PC-9 (cell line): ENCODE results near the gene ANP32B. TPM values are rescaled to one million over a fixed set of nuclear protein-coding genes. Genes with fewer than 3 reads are reported as not detected.
"Not testable (repeated sequence)": the region's sequence is repeated elsewhere in the genome, so short reads cannot be mapped to it uniquely, and the experiment has no call there.

ENCODE experiments used
- BruUV-seq: library from RNA; stranded (reverse); fragments of 400-500 nt; replicated peaks from 2 replicates; lab custom pipeline; 2021; lab: Mats Ljungman, UMichigan
- CTCF ChIA-PET: fragments of 300-600 bp; sonication (Branson Sonifier 250); formaldehyde crosslinking; loops from one replicate; lab custom pipeline; 2022; ENCODE audit warnings: antibody characterized with exemption; lab: Charles Lee
- POLR2A ChIA-PET: fragments of 300-600 bp; sonication (Branson Sonifier 250); formaldehyde crosslinking; loops from one replicate; lab custom pipeline; 2022; ENCODE audit warnings: antibody characterized with exemption; ENCODE audit not compliant: unreplicated experiment; lab: Charles Lee
- DNase-seq, 2 experiments: peaks; one replicate each; pipeline versions ENCODE4 v3.0.0 to v3.0.0-alpha.2; 2015 to 2022; ENCODE audit warnings: mixed read lengths in 1 of 2
- H2AFZ ChIP-seq: fragments of 200-600 bp; sonication (generic); 2 replicates; pipeline ENCODE4 v1.8.1; 2017; ENCODE audit warnings: antibody characterized with exemption
- H3F3A ChIP-seq: fragments of 200-600 bp; sonication (generic); 2 replicates; pipeline ENCODE4 v1.8.1; 2017; ENCODE audit warnings: antibody characterized with exemption, mild to moderate bottlenecking, low read depth; ENCODE audit not compliant: insufficient read depth
- H3K27ac ChIP-seq: fragments of 200-600 bp; sonication (generic); 2 replicates; pipeline ENCODE4 v1.6.1; 2016; ENCODE audit warnings: mixed run types
- H3K27me3 ChIP-seq: fragments of 200-600 bp; sonication (generic); 2 replicates; pipeline ENCODE4 v1.6.1; 2016; ENCODE audit warnings: low read depth, mixed run types; ENCODE audit not compliant: insufficient read depth
- H3K36me3 ChIP-seq: fragments of 200-600 bp; sonication (generic); 2 replicates; pipeline ENCODE4 v1.6.1; 2016; ENCODE audit warnings: low read depth, mixed run types
- H3K4me1 ChIP-seq: fragments of 200-600 bp; sonication (generic); replicated peaks from 2 replicates; pipeline ENCODE4 v1.6.1; 2016; ENCODE audit warnings: mixed run types; ENCODE audit not compliant: insufficient read depth
- H3K4me2 ChIP-seq: fragments of 200-600 bp; sonication (generic); 2 replicates; pipeline ENCODE4 v1.6.1; 2017; ENCODE audit warnings: mixed run types
- H3K4me3 ChIP-seq: fragments of 200-600 bp; sonication (generic); 2 replicates; pipeline ENCODE4 v1.6.1; 2016; ENCODE audit warnings: mixed run types
- H3K79me2 ChIP-seq: fragments of 200-600 bp; sonication (generic); 2 replicates; pipeline ENCODE4 v1.6.1; 2017; ENCODE audit warnings: low read depth, mixed run types
- H3K9me2 ChIP-seq: fragments of 200-600 bp; sonication (generic); 2 replicates; pipeline ENCODE4 v1.8.1; 2017; ENCODE audit warnings: mild to moderate bottlenecking; ENCODE audit not compliant: insufficient read depth
- H3K9me3 ChIP-seq: fragments of 200-600 bp; sonication (generic); 2 replicates; pipeline ENCODE4 v1.8.1; 2016; ENCODE audit warnings: low read depth; ENCODE audit not compliant: insufficient read depth
- H4K20me1 ChIP-seq: fragments of 200-600 bp; sonication (generic); 2 replicates; pipeline ENCODE4 v1.8.1; 2017; ENCODE audit not compliant: insufficient read depth
- CTCF ChIP-seq: fragments of 200-600 bp; sonication (generic); conservative IDR thresholded peaks from 2 replicates; pipeline ENCODE4 v1.6.1; 2017; ENCODE audit warnings: mixed run types, antibody characterized with exemption, mild to moderate bottlenecking, moderate library complexity
- EZH2 ChIP-seq: fragments of 200-600 bp; sonication (generic); IDR thresholded peaks from 2 replicates; pipeline ENCODE4 v1.8.0; 2017; ENCODE audit warnings: antibody characterized with exemption, low read depth
- intact Hi-C: fragments of 100-400 bp; cut with micrococcal nuclease; formaldehyde crosslinking; loops from one replicate; pipeline ENCODE4 v1.10.0; 2022; ENCODE audit not compliant: unreplicated experiment
- total RNA-seq: library from RNA; stranded (reverse); gene quantifications from 2 replicates; pipeline ENCODE4 v1.2.3, GENCODE V29; 2021

ANP32B gene
- total RNA-seq, 1 experiment from 2014 or later: 280 TPM

- ChIA-PET CTCF (no interaction called here), POLR2A (interaction anchor here (0.6 kb wide), 1 partner anchor 39 kb away, joined by 4 read pairs; no protein-coding TSS in a partner anchor)
Observed at GRCh38 chr9:98017306-98017705, 34.2 kb downstream of the ANP32B start.

GRCh38 chr9:98018347-98018746 lies 35.2 kb downstream of the ANP32B start:
- ChIA-PET CTCF (no interaction called here), POLR2A (no interaction called here)
- H3F3A ChIP-seq: peaks cover 58% of the 10 kb centered on the region

More at GRCh38 chr9:98017306-98017705, 34.2 kb downstream of the ANP32B start:
- H3F3A ChIP-seq: peaks cover 58% of the 10 kb centered on the region
- peaks cover 31% of the 10 kb centered on the region for H3K36me3 ChIP-seq
- no peak for DNase-seq
- no peak overlapping the region for H3K4me3 ChIP-seq
- H3K4me2 ChIP-seq: no peak overlapping the region
- no peaks in the 10 kb centered on the region for H3K9me3 ChIP-seq
- no peak overlapping the region for H3K27ac ChIP-seq
- no peak for TF ChIP-seq CTCF
- no peak for TF ChIP-seq EZH2
- H2AFZ ChIP-seq: no peak overlapping the region
- peaks cover 12% of the 10 kb centered on the region; the same call in 1 of the 2 replicates for H4K20me1 ChIP-seq
- H3K9me2 ChIP-seq: no peaks in the 10 kb centered on the region
- BruUV-seq: no TSS peak
- intact Hi-C loops: loop anchor here (10.0 kb wide), 1 partner anchor 343 kb away; no protein-coding TSS in a partner anchor
- no peaks in the 10 kb centered on the region for H3K27me3 ChIP-seq
- no peaks in the 10 kb centered on the region for H3K79me2 ChIP-seq
- no peaks in the 10 kb centered on the region for H3K4me1 ChIP-seq

GRCh38 chr9:98019098-98019497 lies 36.0 kb downstream of the ANP32B start:
- Histone ChIP-seq H3K27ac (no peak overlapping the region), H4K20me1 (peaks cover 8% of the 10 kb centered on the region; the same call in 1 of the 2 replicates), H2AFZ (no peak overlapping the region), H3K4me3 (no peak overlapping the region), H3K9me3 (no peaks in the 10 kb centered on the region), H3K4me1 (no peaks in the 10 kb centered on the region), H3K4me2 (no peak overlapping the region), H3F3A (peaks cover 57% of the 10 kb centered on the region; the same call in 1 of the 2 replicates), H3K79me2 (no peaks in the 10 kb centered on the region), H3K36me3 (peaks cover 17% of the 10 kb centered on the region), H3K27me3 (no peaks in the 10 kb centered on the region), H3K9me2 (no peaks in the 10 kb centered on the region)
- ChIA-PET POLR2A (no interaction called here), CTCF (interaction anchor here (0.6 kb wide), 1 partner anchor 303 kb away, joined by 7 read pairs; no protein-coding TSS in a partner anchor)
- intact Hi-C loops: loop anchor here (10.0 kb wide), 1 partner anchor 344 kb away; no protein-coding TSS in a partner anchor
- no peak for TF ChIP-seq CTCF
- no peak for TF ChIP-seq EZH2
- no TSS peak for BruUV-seq
- DNase-seq: no peak

More at GRCh38 chr9:98018347-98018746, 35.2 kb downstream of the ANP32B start:
- H4K20me1 ChIP-seq: peaks cover 9% of the 10 kb centered on the region; the same call in 1 of the 2 replicates
- no peak for DNase-seq
- H3K36me3 ChIP-seq: peaks cover 23% of the 10 kb centered on the region
- H3K27me3 ChIP-seq: no peaks in the 10 kb centered on the region
- no peaks in the 10 kb centered on the region for H3K79me2 ChIP-seq
- H3K9me3 ChIP-seq: no peaks in the 10 kb centered on the region
- TF ChIP-seq EZH2 (no peak), CTCF (no peak)
- no peak overlapping the region for H3K4me3 ChIP-seq
- H2AFZ ChIP-seq: no peak overlapping the region
- no TSS peak for BruUV-seq
- intact Hi-C loops: loop anchor here (10.0 kb wide), 1 partner anchor 344 kb away; no protein-coding TSS in a partner anchor
- no peaks in the 10 kb centered on the region for H3K4me1 ChIP-seq
- H3K4me2 ChIP-seq: no peak overlapping the region
- no peaks in the 10 kb centered on the region for H3K9me2 ChIP-seq
- no peak overlapping the region for H3K27ac ChIP-seq

- H3K4me1 ChIP-seq, POLR2A ChIA-PET, H3K9me2 ChIP-seq, H3K79me2 ChIP-seq, CTCF ChIA-PET, H3K4me3 ChIP-seq, H3K9me3 ChIP-seq, DNase-seq, H3K27me3 ChIP-seq, H3K4me2 ChIP-seq, H2AFZ ChIP-seq, H4K20me1 ChIP-seq, H3K27ac ChIP-seq, BruUV-seq: not testable (repeated sequence)
- Histone ChIP-seq H3K36me3 (peaks cover 11% of the 10 kb centered on the region), H3F3A (peaks cover 49% of the 10 kb centered on the region; the same call in 1 of the 2 replicates)
- intact Hi-C loops: loop anchor here (10.0 kb wide), 1 partner anchor 345 kb away; no protein-coding TSS in a partner anchor
Observed at GRCh38 chr9:98019869-98020268, 36.7 kb downstream of the ANP32B start.
